Measurements from ENCODE around the gene LBHD2.

Gene LBHD2

GRCh38 chr14:103070263-103070885 lies 13.6 kb upstream of the LBHD2 start:
- DNase-seq = no peak

GRCh38 chr14:103070971-103071542 lies 13.0 kb upstream of the LBHD2 start:
- no peak for DNase-seq

- DNase-seq = no peak
These were observed 12.3 kb upstream of the LBHD2 start for GRCh38 chr14:103071544-103072251.

GRCh38 chr14:103072595-103073366 lies 11.2 kb upstream of the LBHD2 start:
- DNase-seq = peak; percentile 31

GRCh38 chr14:103073367-103073875 lies 10.6 kb upstream of the LBHD2 start:
- DNase-seq = no peak

- DNase-seq = no peak
These were observed 9.9 kb upstream of the LBHD2 start for GRCh38 chr14:103073876-103074728.

- DNase-seq = peak; percentile 21
These were observed 9.2 kb upstream of the LBHD2 start for GRCh38 chr14:103074729-103075367.

- DNase-seq = peak; percentile 80
These were observed 5.6 kb upstream of the LBHD2 start for GRCh38 chr14:103078420-103078749.

- no peak for DNase-seq
These were observed 5.0 kb upstream of the LBHD2 start for GRCh38 chr14:103078860-103079587.

- no peak for DNase-seq
These were observed 2.1 kb upstream of the LBHD2 start for GRCh38 chr14:103081951-103082350.

- peak; percentile 87 for DNase-seq
These were observed 1.4 kb downstream of the LBHD2 start for GRCh38 chr14:103085106-103086091.

- peak; percentile 24 for DNase-seq
These were observed 2.8 kb downstream of the LBHD2 start for GRCh38 chr14:103086771-103087342.

- no peak for DNase-seq
These were observed 3.4 kb downstream of the LBHD2 start for GRCh38 chr14:103087343-103087835.

GRCh38 chr14:103088921-103089320 lies 4.9 kb downstream of the LBHD2 start:
- no peak for DNase-seq

- DNase-seq = no peak
These were observed 5.7 kb downstream of the LBHD2 start for GRCh38 chr14:103089386-103090335.

- DNase-seq = no peak
These were observed 6.5 kb downstream of the LBHD2 start for GRCh38 chr14:103090481-103091020.

- DNase-seq = peak; percentile 92
These were observed 7.3 kb downstream of the LBHD2 start for GRCh38 chr14:103091041-103091882.

Data from 8988T (cell line).